ENCODE data around the gene ATG4B.

The ATG4B gene

DNA sequence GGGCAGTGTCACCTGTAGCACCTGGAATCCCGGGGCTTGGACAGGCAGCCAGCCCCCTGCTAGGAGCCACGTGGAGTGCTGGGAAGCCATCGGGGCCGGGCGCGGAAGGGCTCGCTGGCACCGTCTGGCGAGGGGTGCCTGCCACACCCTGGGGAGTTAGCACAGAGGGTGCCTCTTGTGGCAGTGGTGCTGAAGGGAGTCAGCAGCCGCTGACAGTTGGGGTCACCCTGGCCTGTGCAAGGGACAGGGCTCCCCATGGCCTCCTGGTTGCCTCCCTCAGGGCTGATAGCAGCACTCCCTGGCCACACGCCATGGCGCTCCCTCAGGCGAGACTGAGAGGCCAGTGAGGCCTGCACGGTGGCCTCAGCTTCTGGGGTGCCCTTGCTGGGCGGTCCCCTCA, 83.1 kb downstream of the ATG4B start:
- H3K36me3 ChIP-seq (ENCODE audit: control insufficient read depth, low read depth, low read length): peaks cover 53% of the 10 kb centered on the region
- no peaks in the 10 kb centered on the region for H3K4me1 ChIP-seq (ENCODE audit: control insufficient read depth, low read depth, low read length)
- H3K9me3 ChIP-seq (ENCODE audit: control insufficient read depth, low read depth, low read length): peaks cover 3% of the 10 kb centered on the region
- H3K9ac ChIP-seq (ENCODE audit: low read length): no peak overlapping the region
- no peak overlapping the region for H3K4me3 ChIP-seq (ENCODE audit: low read length)
- no peak overlapping the region for H3K27ac ChIP-seq (ENCODE audit: low read length)
- H3K27me3 ChIP-seq (ENCODE audit: control insufficient read depth, insufficient read depth, low read length): no peaks in the 10 kb centered on the region

DNA sequence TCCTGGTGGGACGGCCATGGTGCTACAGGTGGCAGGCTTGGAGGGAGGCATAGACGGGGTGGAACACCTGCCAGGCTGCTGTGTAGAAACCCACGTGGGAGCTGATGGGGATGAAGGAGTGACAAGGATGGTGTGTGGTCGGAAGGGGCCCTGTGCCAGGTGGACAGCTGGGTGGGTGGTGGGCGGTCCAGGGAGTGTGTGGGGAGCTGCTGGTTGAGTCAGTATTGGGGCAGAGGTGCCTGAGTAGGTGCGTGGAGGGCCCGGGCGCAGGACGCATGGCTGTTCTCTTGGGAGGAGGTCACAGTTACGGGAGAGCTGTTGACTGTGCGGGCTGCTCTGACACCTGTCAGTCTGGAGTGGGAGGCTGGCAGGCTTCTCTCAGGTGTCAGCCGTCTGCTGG, 84.4 kb downstream of the ATG4B start:
- Histone ChIP-seq H3K27me3 (ENCODE audit: control insufficient read depth, insufficient read depth, low read length) (no peaks in the 10 kb centered on the region), H3K9me3 (ENCODE audit: control insufficient read depth, low read depth, low read length) (peaks cover 3% of the 10 kb centered on the region), H3K4me3 (ENCODE audit: low read length) (no peak overlapping the region), H3K27ac (ENCODE audit: low read length) (no peak overlapping the region), H3K36me3 (ENCODE audit: control insufficient read depth, low read depth, low read length) (peaks cover 44% of the 10 kb centered on the region), H3K4me1 (ENCODE audit: control insufficient read depth, low read depth, low read length) (no peaks in the 10 kb centered on the region), H3K9ac (ENCODE audit: low read length) (no peak overlapping the region)

DNA sequence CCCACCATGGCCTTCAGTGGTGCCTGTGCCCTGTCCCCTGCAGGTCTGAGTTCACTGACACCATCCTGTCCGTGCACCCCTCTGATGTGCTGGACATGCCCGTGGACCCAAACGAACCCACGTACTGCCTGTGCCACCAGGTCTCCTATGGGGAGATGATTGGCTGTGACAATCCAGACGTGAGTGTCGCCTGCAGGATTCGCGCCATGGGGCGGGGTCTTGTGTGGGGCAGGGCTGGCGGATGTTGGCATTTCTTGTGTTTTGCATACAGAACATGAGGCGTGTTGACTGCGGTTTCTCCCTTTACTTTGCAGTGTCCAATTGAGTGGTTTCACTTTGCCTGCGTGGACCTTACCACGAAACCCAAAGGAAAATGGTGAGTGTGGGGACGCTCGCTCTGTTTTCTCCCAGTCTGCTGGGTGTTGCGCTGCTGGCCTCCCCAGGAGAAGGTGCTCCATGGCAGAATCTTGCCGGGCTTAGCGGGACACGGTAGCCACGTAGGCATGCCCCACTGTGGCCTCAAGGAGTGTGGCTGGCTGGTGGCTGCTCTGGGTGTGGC, 85.5 kb downstream of the ATG4B start:
- Histone ChIP-seq H3K27me3 (ENCODE audit: control insufficient read depth, insufficient read depth, low read length) (no peaks in the 10 kb centered on the region), H3K27ac (ENCODE audit: low read length) (no peak overlapping the region), H3K4me1 (ENCODE audit: control insufficient read depth, low read depth, low read length) (no peaks in the 10 kb centered on the region), H3K9ac (ENCODE audit: low read length) (no peak overlapping the region), H3K9me3 (ENCODE audit: control insufficient read depth, low read depth, low read length) (peaks cover 3% of the 10 kb centered on the region), H3K4me3 (ENCODE audit: low read length) (no peak overlapping the region), H3K36me3 (ENCODE audit: control insufficient read depth, low read depth, low read length) (peaks cover 39% of the 10 kb centered on the region)
